Fibroblast of lung (primary cell): ENCODE measurements around the gene C12orf42. TPM values are rescaled to one million over a fixed set of nuclear protein-coding genes. Genes with fewer than 3 reads are reported as not detected.

Experiments used
- DNase-seq, 2 donors: peaks; one replicate each; pipeline versions ENCODE4 v3.0.0 to v3.0.0-alpha.2; 2010; ENCODE audit warnings: low read depth in 2 of 2
- H2AFZ ChIP-seq: 2 replicates; pipeline ENCODE4 v1.5.1; 2012; ENCODE audit warnings: low read length, control low read depth, inconsistent platforms
- H3K27ac ChIP-seq: 2 replicates; pipeline ENCODE4 v1.5.1; 2011; ENCODE audit warnings: low read length, control low read depth; ENCODE audit not compliant: insufficient read depth
- H3K27me3 ChIP-seq: 2 replicates; pipeline ENCODE4 v1.5.1; 2011; ENCODE audit warnings: mild to moderate bottlenecking, low read length; ENCODE audit not compliant: control insufficient read depth, insufficient read depth
- H3K36me3 ChIP-seq: 2 replicates; pipeline ENCODE4 v1.5.1; 2011; ENCODE audit warnings: low read length; ENCODE audit not compliant: control insufficient read depth, insufficient read depth
- H3K4me1 ChIP-seq: 2 replicates; pipeline ENCODE4 v1.5.1; 2011; ENCODE audit warnings: low read length; ENCODE audit not compliant: control insufficient read depth, insufficient read depth; ENCODE audit errors: extremely low read depth
- H3K4me2 ChIP-seq: 2 replicates; pipeline ENCODE4 v1.5.1; 2011; ENCODE audit warnings: low read length, control low read depth; ENCODE audit not compliant: insufficient read depth; ENCODE audit errors: extremely low read depth
- H3K4me3 ChIP-seq, 4 experiments: fragments of 200-600 bp in 1 of 4; sonication (generic) in 1 of 4; replicated peaks in 1 of 4; 2 replicates each; pipeline ENCODE4 v1.5.1; 2011 to 2016; ENCODE audit warnings: low read length in 4 of 4, low read depth in 3 of 4, mild to moderate bottlenecking in 3 of 4, control low read depth in 2 of 4, inconsistent platforms in 1 of 4, mixed read lengths in 1 of 4; ENCODE audit not compliant: insufficient read depth in 1 of 4; ENCODE audit errors: control extremely low read depth in 1 of 4
- H3K79me2 ChIP-seq: 2 replicates; pipeline ENCODE4 v1.5.1; 2012; ENCODE audit warnings: mild to moderate bottlenecking, low read length, inconsistent platforms; ENCODE audit not compliant: control insufficient read depth, insufficient read depth
- H3K9ac ChIP-seq: 2 replicates; pipeline ENCODE4 v1.5.1; 2011; ENCODE audit warnings: mild to moderate bottlenecking, low read length, control low read depth; ENCODE audit not compliant: insufficient read depth
- H3K9me3 ChIP-seq: 2 replicates; pipeline ENCODE4 v1.5.1; 2012; ENCODE audit warnings: low read depth, low read length; ENCODE audit not compliant: control insufficient read depth, insufficient read depth
- H4K20me1 ChIP-seq: 2 replicates; pipeline ENCODE4 v1.5.1; 2011; ENCODE audit warnings: low read length; ENCODE audit not compliant: control insufficient read depth, insufficient read depth; ENCODE audit errors: extremely low read depth
- EZH2 ChIP-seq: IDR thresholded peaks from 2 replicates; pipeline ENCODE4 v1.5.1; 2012; ENCODE audit warnings: low read length, control low read depth, mild to moderate bottlenecking; ENCODE audit errors: missing control alignments
- polyA plus RNA-seq, 2 donors: library from polyadenylated mRNA; depleted of rRNA in 1 of 2; stranded (reverse) in 1 of 2; unstranded in 1 of 2; fragments of >200 nt; gene quantifications; 2 replicates each; pipeline ENCODE4 v1.2.1, GENCODE V29; 2011 to 2012; ENCODE audit warnings: missing spikeins in 1 of 2
- total RNA-seq: library from RNA; depleted of rRNA; stranded (reverse); fragments of >200 nt; gene quantifications from 2 replicates; pipeline ENCODE4 v1.2.1, GENCODE V29; 2014
- TF ChIP-seq, protein P1 (sequence below), 2 donors: IDR thresholded peaks in 1 of 2; conservative IDR thresholded peaks in 1 of 2; 1 replicate in 1 of 2; 2 replicates in 1 of 2; pipeline ENCODE4 v1.5.1; 2011 to 2012; ENCODE audit warnings: low read length in 2 of 2, control low read depth in 1 of 2, inconsistent platforms in 1 of 2, low read depth in 1 of 2, mild to moderate bottlenecking in 1 of 2

C12orf42 gene
- total and polyA plus RNA-seq, 2 donors (not counting 1 experiment from before 2014, with no cell fraction given) = not detected

DNA sequence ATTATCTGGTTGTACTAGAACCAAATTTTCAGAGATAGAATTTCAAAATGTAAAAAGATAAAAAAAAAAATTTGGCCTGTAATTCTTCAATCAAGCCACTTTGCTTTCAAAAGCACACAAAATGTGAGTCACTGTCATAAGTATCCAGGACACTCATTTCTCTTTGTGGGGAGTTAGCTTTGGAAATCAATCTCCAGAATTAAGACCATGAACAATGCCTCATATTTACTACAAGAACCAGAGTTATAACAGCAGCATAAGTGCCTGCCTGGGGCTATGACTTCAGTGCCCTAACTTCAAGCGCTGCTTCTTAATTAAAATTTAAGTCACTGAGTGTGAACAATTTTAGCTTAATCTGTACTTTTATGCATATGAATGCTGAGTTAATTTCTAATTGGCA lies 162.1 kb downstream of the C12orf42 start:
- Histone ChIP-seq H3K9ac (no peak overlapping the region), H3K4me3 (no peak overlapping the region), H3K36me3 (no peaks in the 10 kb centered on the region), H3K4me1 (no peaks in the 10 kb centered on the region), H3K9me3 (no peaks in the 10 kb centered on the region), H3K79me2 (no peaks in the 10 kb centered on the region), H3K4me2 (no peak overlapping the region), H2AFZ (no peak overlapping the region), H3K27me3 (no peaks in the 10 kb centered on the region), H3K27ac (no peak overlapping the region), H4K20me1 (no peaks in the 10 kb centered on the region)
- no peak for TF ChIP-seq EZH2
- TF ChIP-seq, protein P1, sequence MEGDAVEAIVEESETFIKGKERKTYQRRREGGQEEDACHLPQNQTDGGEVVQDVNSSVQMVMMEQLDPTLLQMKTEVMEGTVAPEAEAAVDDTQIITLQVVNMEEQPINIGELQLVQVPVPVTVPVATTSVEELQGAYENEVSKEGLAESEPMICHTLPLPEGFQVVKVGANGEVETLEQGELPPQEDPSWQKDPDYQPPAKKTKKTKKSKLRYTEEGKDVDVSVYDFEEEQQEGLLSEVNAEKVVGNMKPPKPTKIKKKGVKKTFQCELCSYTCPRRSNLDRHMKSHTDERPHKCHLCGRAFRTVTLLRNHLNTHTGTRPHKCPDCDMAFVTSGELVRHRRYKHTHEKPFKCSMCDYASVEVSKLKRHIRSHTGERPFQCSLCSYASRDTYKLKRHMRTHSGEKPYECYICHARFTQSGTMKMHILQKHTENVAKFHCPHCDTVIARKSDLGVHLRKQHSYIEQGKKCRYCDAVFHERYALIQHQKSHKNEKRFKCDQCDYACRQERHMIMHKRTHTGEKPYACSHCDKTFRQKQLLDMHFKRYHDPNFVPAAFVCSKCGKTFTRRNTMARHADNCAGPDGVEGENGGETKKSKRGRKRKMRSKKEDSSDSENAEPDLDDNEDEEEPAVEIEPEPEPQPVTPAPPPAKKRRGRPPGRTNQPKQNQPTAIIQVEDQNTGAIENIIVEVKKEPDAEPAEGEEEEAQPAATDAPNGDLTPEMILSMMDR (conservative IDR thresholded peaks at IDR 0.05 in 1 of 2, IDR thresholded peaks at IDR 0.05 in 1 of 2; ENCODE audit: low read depth in 1 of 2, low read length in 2 of 2) = no peak
- DNase-seq = no peak

DNA sequence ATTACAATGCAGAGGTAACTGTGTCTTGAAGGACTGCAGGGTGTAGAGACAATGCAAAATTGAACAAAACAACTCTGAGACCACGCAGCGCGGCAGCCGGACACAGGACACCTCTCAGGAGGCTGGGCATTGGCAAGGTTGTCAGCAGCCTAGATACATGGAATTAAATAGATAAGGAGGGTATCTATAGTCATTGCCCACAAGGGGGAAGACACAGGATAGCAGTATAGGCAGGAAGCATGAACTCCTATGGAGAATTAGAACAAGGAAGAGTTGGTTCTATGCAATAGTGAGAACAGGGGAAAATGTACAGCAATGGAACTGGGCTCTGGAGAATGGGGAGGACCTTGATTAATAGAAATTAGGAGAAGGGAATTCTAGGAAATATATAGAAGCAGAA lies 164.1 kb downstream of the C12orf42 start:
- H3K27me3 ChIP-seq = no peaks in the 10 kb centered on the region

DNA sequence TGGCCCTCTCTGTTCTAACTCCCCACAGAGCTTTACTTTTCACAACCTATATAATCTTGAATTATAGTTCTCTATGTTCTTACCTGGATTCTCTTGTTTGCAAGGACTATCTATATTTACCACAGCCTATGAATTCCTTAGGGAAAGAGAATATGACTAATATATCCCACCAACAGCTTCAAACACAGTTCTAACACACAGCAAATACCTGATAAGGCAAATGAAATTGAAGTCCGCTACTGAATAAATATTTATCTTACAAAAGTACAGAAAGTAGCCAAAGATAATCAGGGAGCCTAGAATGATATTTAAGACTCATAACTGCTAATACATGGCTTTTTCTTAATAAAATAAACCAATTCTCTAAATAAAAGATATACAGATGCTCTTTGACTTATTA lies 165.1 kb downstream of the C12orf42 start:
- no peak for DNase-seq
- H4K20me1 ChIP-seq = no peaks in the 10 kb centered on the region
- H3K27me3 ChIP-seq = no peaks in the 10 kb centered on the region
- no peak overlapping the region for H3K27ac ChIP-seq
- no peak overlapping the region for H3K4me3 ChIP-seq
- no peaks in the 10 kb centered on the region for H3K79me2 ChIP-seq
- no peaks in the 10 kb centered on the region for H3K4me1 ChIP-seq
- H3K9me3 ChIP-seq = no peaks in the 10 kb centered on the region
- TF ChIP-seq, protein P1 (conservative IDR thresholded peaks at IDR 0.05 in 1 of 2, IDR thresholded peaks at IDR 0.05 in 1 of 2; ENCODE audit: low read depth in 1 of 2, low read length in 2 of 2) = no peak
- TF ChIP-seq EZH2 = no peak
- no peak overlapping the region for H3K4me2 ChIP-seq
- no peak overlapping the region for H3K9ac ChIP-seq
- no peak overlapping the region for H2AFZ ChIP-seq
- H3K36me3 ChIP-seq = no peaks in the 10 kb centered on the region

More for the DNA sequence above, 164.1 kb downstream of the C12orf42 start:
- H3K9me3 ChIP-seq = no peaks in the 10 kb centered on the region
- no peak overlapping the region for H3K4me2 ChIP-seq
- no peak overlapping the region for H3K27ac ChIP-seq
- no peak for TF ChIP-seq EZH2
- TF ChIP-seq, protein P1 (conservative IDR thresholded peaks at IDR 0.05 in 1 of 2, IDR thresholded peaks at IDR 0.05 in 1 of 2; ENCODE audit: low read depth in 1 of 2, low read length in 2 of 2) = no peak
- no peaks in the 10 kb centered on the region for H4K20me1 ChIP-seq
- H3K9ac ChIP-seq = no peak overlapping the region
- no peak overlapping the region for H3K4me3 ChIP-seq
- H3K4me1 ChIP-seq = no peaks in the 10 kb centered on the region
- H3K36me3 ChIP-seq = no peaks in the 10 kb centered on the region
- H2AFZ ChIP-seq = no peak overlapping the region
- no peak for DNase-seq
- H3K79me2 ChIP-seq = no peaks in the 10 kb centered on the region
